Activated naive CD4-positive, alpha-beta T cell treated with anti-CD3 and anti-CD28 coated beads, Interleukin-2, amount 50 U/mL, for 16 hours (primary cell): ENCODE data around the gene RNF20.

ENCODE experiments used
- DNase-seq: peaks from one replicate; pipeline ENCODE4 v3.0.0-alpha.2; 2020

RNF20 gene

DNA sequence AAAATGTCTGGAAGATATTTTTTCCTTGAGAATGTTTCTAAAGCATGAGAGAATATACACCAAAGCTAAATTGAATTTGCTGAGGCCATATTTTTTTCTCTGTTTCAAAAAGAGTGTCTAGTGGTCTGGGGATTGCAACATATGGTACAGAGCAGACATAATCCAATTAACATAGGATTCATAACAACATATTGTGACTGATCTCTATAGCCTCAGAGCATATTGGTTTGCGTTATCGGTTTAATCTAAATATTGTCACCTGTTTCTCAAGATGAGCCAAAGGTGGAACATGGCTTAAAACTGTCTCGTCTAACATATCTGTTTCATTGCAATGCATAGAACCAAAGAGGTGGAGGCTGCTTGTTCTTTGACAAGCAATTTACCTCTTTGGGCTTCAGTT, 57.2 kb downstream of the RNF20 start:
- DNase-seq = no peak

- DNase-seq = no peak
These were observed 58.3 kb downstream of the RNF20 start for GRCh38 chr9:101591787-101592446.

DNA sequence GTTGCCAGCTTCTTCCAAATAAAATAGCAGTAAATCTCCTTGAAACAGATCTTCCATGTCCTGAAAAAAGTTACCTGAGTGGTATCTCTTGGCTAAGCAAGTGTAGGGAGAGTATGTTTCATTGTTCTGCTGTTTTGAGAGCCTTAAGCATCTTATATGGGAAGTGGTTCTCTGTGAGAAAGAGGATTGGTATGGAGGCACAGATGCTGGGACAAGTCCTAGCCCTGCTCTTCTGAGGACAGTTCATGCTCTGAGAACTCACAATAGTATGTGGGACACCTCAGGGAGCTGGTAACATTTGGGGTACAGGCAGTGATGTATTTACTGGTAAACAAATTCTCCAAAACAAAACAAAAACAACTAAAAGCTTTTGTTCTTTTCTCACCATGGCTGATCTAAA, 59.1 kb downstream of the RNF20 start:
- no peak for DNase-seq

GRCh38 chr9:101593345-101593744, 59.7 kb downstream of the RNF20 start:
- no peak for DNase-seq

DNA sequence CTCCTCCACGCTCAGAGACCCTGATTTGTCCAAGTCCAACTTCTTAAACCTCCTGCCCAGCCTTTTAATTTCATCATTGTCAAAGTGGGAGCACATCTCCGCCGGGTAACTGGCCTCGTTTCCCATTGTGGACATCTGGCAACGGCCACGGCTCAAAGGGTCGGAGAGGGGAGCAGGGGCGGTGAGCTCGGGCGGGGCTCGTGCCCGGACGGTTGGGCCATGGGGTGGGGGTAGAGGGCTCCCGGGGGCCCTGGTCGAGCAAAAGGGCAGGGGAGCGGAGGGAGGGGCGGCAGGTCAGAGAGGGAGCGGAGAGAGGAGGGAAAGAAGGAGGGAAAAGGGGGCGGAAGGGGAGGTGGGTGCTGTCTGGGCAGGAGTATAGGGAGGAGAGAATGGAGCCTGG, 61.1 kb downstream of the RNF20 start, which contains the start of gene PPP3R2:
PPP3R2 (minus strand) TSS at position 174 of the 400 bp plus-strand sequence; CDS start at position 126, 48 bp downstream.
- no peak for DNase-seq

DNA sequence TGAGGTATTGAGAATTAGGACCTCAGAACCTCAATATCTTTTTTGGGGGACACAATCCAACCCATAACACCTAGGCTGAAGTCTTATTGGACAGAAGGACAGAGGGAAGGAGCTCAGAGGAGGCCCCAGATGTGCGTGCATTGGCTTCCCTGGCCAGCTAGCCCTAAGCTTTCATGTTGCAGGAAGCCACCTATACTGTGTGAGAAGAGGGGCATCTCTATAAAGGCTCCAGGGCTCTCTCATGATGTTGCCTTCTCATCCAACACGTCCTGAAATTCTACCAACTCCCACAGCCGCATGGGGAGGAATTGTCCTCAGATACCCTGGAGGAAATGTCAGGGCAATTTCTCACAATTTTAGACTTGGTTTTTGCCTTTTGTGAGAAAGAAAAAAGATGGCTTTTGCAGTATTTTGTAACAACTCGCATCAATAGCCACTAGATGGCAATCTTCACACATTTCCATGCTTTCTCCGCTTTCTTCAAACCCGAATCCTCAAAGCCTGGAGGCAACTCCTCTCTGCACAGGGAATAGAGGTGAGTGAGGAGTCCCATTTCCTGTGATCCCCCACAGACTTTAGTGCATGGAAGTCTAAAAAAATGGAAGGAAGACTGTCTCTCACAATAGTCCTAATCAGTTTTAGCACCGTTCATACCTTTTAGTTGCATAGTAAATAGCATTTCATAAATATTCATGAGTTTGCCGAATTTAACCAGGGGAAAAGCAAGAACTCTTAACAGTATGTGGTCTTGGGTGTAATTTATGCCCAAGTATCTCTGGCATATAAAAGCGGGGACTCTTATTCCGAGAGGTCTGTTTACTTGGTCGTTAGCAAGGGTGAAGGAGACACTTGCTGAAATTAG, 68.5 kb downstream of the RNF20 start:
- no peak for DNase-seq

GRCh38 chr9:101604296-101604695, 70.6 kb downstream of the RNF20 start:
- no peak for DNase-seq

DNA sequence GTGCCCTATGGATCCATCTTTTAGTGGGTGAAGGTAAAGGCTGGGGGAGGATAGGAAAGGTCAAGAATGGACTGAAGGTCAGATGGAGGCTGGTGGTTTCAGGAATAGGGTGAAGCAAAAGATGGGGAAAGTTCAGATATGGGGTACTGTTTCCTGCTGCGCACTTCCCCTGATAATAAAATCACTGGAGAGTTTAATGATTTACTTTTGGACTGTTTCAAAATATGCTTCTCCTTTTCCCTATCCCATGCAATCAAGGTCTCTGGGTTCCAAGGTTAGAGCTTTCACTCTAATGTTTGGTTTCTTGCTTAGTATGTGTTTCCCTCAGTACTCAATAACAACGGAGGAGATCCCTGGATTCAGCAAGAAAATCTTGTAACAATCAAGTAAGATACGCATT, 71.9 kb downstream of the RNF20 start:
- DNase-seq = no peak
